ENCODE results near the gene FAM221B.

The FAM221B gene

DNA sequence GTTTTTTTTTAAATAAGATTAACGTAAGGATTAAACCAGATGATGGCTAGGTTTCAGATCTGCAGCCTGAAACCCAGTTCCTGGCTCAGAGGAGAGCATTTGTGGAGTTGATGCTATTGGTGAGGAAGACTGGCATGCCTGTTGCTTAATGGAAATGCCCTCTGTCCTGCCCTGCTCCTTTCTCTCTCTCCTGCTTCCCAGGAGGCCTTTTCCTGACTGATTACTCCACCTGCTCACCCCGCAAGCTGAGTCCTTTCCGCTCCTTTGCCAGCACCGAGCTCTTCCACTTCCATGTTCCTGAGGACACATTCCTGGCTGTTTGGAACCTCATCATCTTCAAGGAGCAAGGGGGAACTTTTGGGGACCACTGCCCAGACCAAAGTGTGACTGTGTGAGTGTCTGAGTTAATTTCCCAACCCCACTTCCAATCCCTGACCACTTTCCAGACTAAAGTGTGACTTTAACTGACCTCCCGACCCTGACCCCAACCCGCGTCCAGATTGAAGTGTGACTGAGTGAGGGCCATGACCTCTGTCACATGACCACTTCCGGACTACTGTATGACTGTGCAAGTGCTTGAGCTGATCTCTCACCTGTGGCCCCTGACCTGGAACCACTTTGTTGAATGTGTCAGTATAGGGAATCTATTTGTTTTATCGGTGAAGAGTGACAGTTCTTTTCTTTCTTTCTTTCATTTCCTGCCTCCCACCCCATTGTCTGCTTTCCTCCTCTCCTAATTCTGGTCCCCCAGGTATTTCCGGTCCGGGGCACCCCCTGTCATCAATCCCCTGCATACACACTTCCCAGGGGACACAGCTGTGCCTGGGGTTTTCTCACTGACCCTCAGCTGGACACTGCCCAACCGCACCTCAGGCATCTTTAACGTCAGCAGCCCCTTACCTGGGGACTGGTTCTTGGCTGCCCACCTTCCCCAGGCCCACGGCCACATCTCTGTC is 6.0 kb upstream of the FAM221B start:
- intact Hi-C loops (cut with DNase I; ENCODE audit: low total_unique reads): no loop called here
- no peak for DNase-seq
- Histone ChIP-seq H3K4me3 (no peak overlapping the region), H3K27ac (peak overlapping the region; percentile 45 to 58), H3K9me3 (no peaks in the 10 kb centered on the region), H3K36me3 (peaks cover 0 to 12% (median 6%) of the 10 kb centered on the region in 3 donors), H3K4me1 (peaks cover 0 to 58% (median 33%) of the 10 kb centered on the region in 4 donors), H3K27me3 (no peaks in the 10 kb centered on the region)
- TF ChIP-seq, protein P1, sequence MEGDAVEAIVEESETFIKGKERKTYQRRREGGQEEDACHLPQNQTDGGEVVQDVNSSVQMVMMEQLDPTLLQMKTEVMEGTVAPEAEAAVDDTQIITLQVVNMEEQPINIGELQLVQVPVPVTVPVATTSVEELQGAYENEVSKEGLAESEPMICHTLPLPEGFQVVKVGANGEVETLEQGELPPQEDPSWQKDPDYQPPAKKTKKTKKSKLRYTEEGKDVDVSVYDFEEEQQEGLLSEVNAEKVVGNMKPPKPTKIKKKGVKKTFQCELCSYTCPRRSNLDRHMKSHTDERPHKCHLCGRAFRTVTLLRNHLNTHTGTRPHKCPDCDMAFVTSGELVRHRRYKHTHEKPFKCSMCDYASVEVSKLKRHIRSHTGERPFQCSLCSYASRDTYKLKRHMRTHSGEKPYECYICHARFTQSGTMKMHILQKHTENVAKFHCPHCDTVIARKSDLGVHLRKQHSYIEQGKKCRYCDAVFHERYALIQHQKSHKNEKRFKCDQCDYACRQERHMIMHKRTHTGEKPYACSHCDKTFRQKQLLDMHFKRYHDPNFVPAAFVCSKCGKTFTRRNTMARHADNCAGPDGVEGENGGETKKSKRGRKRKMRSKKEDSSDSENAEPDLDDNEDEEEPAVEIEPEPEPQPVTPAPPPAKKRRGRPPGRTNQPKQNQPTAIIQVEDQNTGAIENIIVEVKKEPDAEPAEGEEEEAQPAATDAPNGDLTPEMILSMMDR (IDR thresholded peaks at IDR 0.05): no peak

DNA sequence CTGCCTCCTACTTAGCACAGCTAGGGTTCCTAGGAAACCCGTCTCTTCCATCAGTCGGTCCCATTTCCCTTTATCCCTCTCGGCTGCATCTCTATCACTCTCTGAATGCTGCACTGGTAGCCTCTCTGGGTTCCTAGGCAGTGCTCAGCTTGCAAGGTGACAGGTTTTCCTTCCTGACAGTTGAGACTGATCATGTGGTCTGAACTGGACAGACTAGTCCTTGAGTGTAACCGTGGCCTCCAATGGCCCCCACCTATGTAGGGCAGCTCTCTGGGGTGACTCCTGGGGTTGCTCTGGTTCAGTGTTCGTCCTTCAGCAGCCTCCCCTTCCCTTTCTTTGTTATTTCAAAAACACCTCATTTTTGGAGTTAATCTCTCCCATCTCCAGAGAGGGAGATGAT is 4.3 kb upstream of the FAM221B start:
- intact Hi-C loops (cut with DNase I; ENCODE audit: low total_unique reads): no loop called here
- no peak for DNase-seq

DNA sequence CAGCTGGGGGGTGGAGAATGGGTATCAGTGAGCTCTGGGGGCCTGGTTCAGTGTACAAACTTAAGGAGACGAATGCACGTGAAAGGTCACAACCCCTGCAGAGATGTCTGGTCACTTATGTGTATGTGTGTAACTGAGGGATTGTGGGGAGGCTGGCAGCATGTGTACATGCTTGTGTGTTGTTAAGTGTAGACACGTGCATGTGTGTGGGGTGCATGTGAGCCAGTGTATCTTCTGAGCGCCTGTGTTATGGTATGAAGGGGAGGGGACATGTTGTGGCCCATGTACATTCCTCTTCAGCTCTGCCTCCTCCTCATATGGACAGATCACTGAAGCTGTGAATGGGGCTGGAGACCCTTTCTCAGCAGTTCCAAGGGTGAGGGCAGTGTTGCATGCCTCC is 2.5 kb upstream of the FAM221B start:
- intact Hi-C loops (cut with DNase I; ENCODE audit: low total_unique reads): no loop called here
- H3K4me3 ChIP-seq: no peak overlapping the region

More for the DNA sequence above, 4.3 kb upstream of the FAM221B start:
- Histone ChIP-seq H3K4me3 (no peak overlapping the region), H3K4me1 (peaks cover 0 to 66% (median 41%) of the 10 kb centered on the region in 4 donors), H3K27ac (peak overlapping the region; percentile 45 to 58), H3K27me3 (no peaks in the 10 kb centered on the region), H3K9me3 (no peaks in the 10 kb centered on the region), H3K36me3 (peaks cover 0 to 12% (median 6%) of the 10 kb centered on the region in 3 donors)
- TF ChIP-seq, protein P1 (IDR thresholded peaks at IDR 0.05): no peak

DNA sequence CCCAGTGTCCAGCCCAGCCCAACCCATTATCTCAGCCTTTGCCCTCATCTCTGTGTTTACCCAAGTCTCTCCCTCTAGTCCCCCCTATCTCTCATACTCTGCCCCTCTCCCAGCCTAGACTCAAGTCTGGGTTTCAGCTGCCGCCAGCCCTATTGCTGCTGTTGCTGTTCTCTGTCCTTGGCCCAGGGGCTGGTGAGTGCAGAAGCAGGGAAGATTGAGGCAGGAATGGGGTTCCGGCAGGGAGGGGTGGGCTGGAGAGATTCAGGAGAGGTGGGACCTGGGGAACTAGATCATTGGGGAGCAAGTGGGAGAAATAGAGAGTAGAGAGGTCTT is 1.2 kb upstream of the FAM221B start:
- Histone ChIP-seq H3K27me3 (no peaks in the 10 kb centered on the region), H3K9me3 (no peaks in the 10 kb centered on the region), H3K27ac (peak overlapping the region; percentile 96 to 99), H3K36me3 (peaks cover 0 to under 1% (median 0%) of the 10 kb centered on the region in 3 donors), H3K4me3 (peak overlapping the region; percentile 79 to 97), H3K4me1 (peaks cover 0 to 68% (median 49%) of the 10 kb centered on the region in 4 donors)
- TF ChIP-seq, protein P1 (IDR thresholded peaks at IDR 0.05): no peak
- intact Hi-C loops (cut with DNase I; ENCODE audit: low total_unique reads): loop anchor here (2.0 to 5.0 kb wide), 2 partner anchors 15 to 37 kb away; partner anchors contain the start of genes HINT2 and NPR2
- DNase-seq: no peak

More for the DNA sequence above, 2.5 kb upstream of the FAM221B start:
- Histone ChIP-seq H3K27me3 (no peaks in the 10 kb centered on the region), H3K9me3 (no peaks in the 10 kb centered on the region), H3K27ac (peak overlapping the region in 1 of 2 donors; percentile 96), H3K36me3 (peaks cover 0 to 12% (median 6%) of the 10 kb centered on the region in 3 donors), H3K4me1 (peaks cover 0 to 72% (median 49%) of the 10 kb centered on the region in 4 donors)
- TF ChIP-seq, protein P1 (IDR thresholded peaks at IDR 0.05): no peak
- DNase-seq: no peak

DNA sequence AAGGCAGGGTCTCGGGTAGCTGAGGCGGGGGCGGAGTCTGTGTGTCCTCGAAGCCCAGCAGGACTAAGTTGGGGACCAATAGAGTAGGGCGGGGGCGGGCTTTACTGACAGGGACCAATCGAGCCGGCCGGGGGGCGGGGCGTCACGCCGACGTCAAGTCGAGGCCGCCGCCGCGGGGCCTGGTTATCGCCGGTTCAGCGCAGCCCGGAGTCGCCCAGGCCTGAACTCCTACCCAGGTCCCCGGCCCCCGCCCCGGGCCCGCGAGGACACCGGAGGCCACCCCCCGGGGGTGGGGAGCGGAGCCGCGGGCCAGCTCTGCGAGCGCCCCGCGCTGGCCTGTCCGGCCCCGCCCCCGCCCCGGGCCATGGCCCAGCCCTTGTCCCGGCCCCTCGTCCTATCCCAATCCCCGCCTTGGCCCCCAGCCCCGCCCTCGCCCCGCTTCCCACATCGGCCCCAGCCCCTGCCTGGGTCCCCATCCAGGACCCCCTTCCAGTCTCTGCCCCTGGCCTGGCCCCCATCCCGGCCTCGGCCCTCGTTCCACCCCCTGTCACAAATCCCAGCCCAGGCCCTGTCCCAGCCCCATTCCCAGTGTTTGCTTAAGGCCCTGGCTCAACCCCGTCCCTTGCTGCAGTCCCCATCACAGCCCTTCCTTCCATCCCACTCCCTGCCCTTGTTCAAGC is 692 bp upstream of the FAM221B start, which contains the start of gene TMEM8B:
Gene TMEM8B (plus strand): TSS at position 145 of the 680 bp plus-strand sequence. CDS start 220 bp downstream, at position 365.
- H3K27me3 ChIP-seq: no peaks in the 10 kb centered on the region
- intact Hi-C loops (cut with DNase I; ENCODE audit: low total_unique reads): loop anchor here (2.0 to 5.0 kb wide), 2 partner anchors 14 to 37 kb away; partner anchors contain the start of genes HINT2 and NPR2
- TF ChIP-seq, protein P1 (IDR thresholded peaks at IDR 0.05): no peak
- H3K27ac ChIP-seq: peak within 1 kb of the TSS; percentile 96 to 99
- no peaks in the 10 kb centered on the region for H3K9me3 ChIP-seq
- peak within 1 kb of the TSS; percentile 79 to 97 for H3K4me3 ChIP-seq
- H3K36me3 ChIP-seq: no peaks in the 10 kb centered on the region
- DNase-seq: peak; percentile 98 to 100
- peaks cover 0 to 63% (median 45%) of the 10 kb centered on the region in 4 donors for H3K4me1 ChIP-seq

Measured in tibial artery (tissue), 4 donors.